HepG2 (cell line): Measurements from ENCODE around the gene PRKAR2A. TPM values are rescaled to one million over a fixed set of nuclear protein-coding genes. Genes with fewer than 3 reads are reported as not detected.

Source experiments
- ATF7-NPFF ChIP-seq: sonication (generic); formaldehyde crosslinking; IDR thresholded peaks from 2 replicates; pipeline ENCODE4 v1.8.1; 2023; ENCODE audit warnings: mild to moderate bottlenecking, low read depth, missing genetic modification reagents, moderate library complexity
- GATAD1 ChIP-seq: IDR thresholded peaks from 2 replicates; pipeline ENCODE4 v1.6.1; 2016; ENCODE audit warnings: missing genetic modification reagents, missing compliant biosample characterization
- KDM4B ChIP-seq: sonication (generic); formaldehyde crosslinking; IDR thresholded peaks from 2 replicates; pipeline ENCODE4 v1.4.0; 2020; ENCODE audit warnings: missing genetic modification reagents
- KLF12 ChIP-seq: sonication (generic); formaldehyde crosslinking; IDR thresholded peaks from 2 replicates; pipeline ENCODE4 v1.4.0; 2020; ENCODE audit warnings: missing genetic modification reagents, borderline replicate concordance
- ZMYM3 ChIP-seq: sonication (generic); formaldehyde crosslinking; IDR thresholded peaks from 2 replicates; pipeline ENCODE4 v1.5.1; 2020; ENCODE audit warnings: mild to moderate bottlenecking, missing genetic modification reagents
- ZNF232 ChIP-seq: sonication (generic); formaldehyde crosslinking; IDR thresholded peaks from 2 replicates; pipeline ENCODE4 v1.4.0; 2020; ENCODE audit warnings: missing genetic modification reagents, borderline replicate concordance
- ZNF343 ChIP-seq: sonication (generic); formaldehyde crosslinking; IDR thresholded peaks from 2 replicates; pipeline ENCODE4 v1.4.0; 2020; ENCODE audit warnings: mild to moderate bottlenecking, missing genetic modification reagents
- ZNF543 ChIP-seq: sonication (generic); formaldehyde crosslinking; IDR thresholded peaks from 2 replicates; pipeline ENCODE4 v1.4.0; 2020; ENCODE audit warnings: mild to moderate bottlenecking, missing genetic modification reagents
- ZNF562 ChIP-seq: sonication (generic); formaldehyde crosslinking; IDR thresholded peaks from 2 replicates; pipeline ENCODE4 v1.8.0; 2022; ENCODE audit warnings: missing genetic modification reagents, borderline replicate concordance
- ZNF776 ChIP-seq: sonication (generic); formaldehyde crosslinking; IDR thresholded peaks from 2 replicates; pipeline ENCODE4 v1.4.0; 2020; ENCODE audit warnings: mild to moderate bottlenecking, missing genetic modification reagents
- ZSCAN25 ChIP-seq: sonication (generic); formaldehyde crosslinking; IDR thresholded peaks from 2 replicates; pipeline ENCODE4 v1.8.0; 2022; ENCODE audit warnings: mild to moderate bottlenecking, missing genetic modification reagents
- polyA plus RNA-seq, 8 experiments: library from polyadenylated mRNA; depleted of rRNA in 3 of 8; stranded (reverse) in 7 of 8; unstranded in 1 of 8; fragments of >200 nt; fragmentation: Illumina TruSeq in 4 of 8; extraction: Trizol in 4 of 8; gene quantifications; 2 replicates each; pipeline versions ENCODE4 v1.2.1 to v1.2.3, GENCODE V29; 2011 to 2016; ENCODE audit warnings: low read depth in 4 of 8, missing spikeins in 1 of 8, mixed read lengths in 1 of 8; ENCODE audit not compliant: insufficient read depth in 1 of 8
- total RNA-seq, 5 experiments: library from RNA; depleted of rRNA; stranded (reverse); fragments of >200 nt; fragmentation: Illumina TruSeq; extraction: Trizol; gene quantifications; 2 replicates each; pipeline ENCODE4 v1.2.3, GENCODE V29; 2016; ENCODE audit warnings: low read depth in 1 of 5
- TF ChIP-seq, protein P1 (sequence below): sonication (generic); formaldehyde crosslinking; IDR thresholded peaks from 2 replicates; pipeline ENCODE4 v1.4.0; 2020; ENCODE audit warnings: missing genetic modification reagents
- TF ChIP-seq, protein P2 (sequence below): sonication (generic); formaldehyde crosslinking; IDR thresholded peaks from 2 replicates; pipeline ENCODE4 v1.5.1; 2020; ENCODE audit warnings: mild to moderate bottlenecking, missing genetic modification reagents
- TF ChIP-seq, protein P3 (sequence below): IDR thresholded peaks from 2 replicates; pipeline ENCODE4 v1.6.1; 2016; ENCODE audit warnings: missing compliant biosample characterization, missing genetic modification reagents, borderline replicate concordance
- TF ChIP-seq, protein P4 (sequence below): sonication (generic); formaldehyde crosslinking; IDR thresholded peaks from 2 replicates; pipeline ENCODE4 v1.4.0; 2020; ENCODE audit warnings: missing genetic modification reagents
- TF ChIP-seq, protein P5 (sequence below): IDR thresholded peaks from 2 replicates; pipeline ENCODE4 v1.6.1; 2016; ENCODE audit warnings: low read depth
- TF ChIP-seq, protein P6 (sequence below): sonication (generic); formaldehyde crosslinking; IDR thresholded peaks from 2 replicates; pipeline ENCODE4 v1.5.0; 2020; ENCODE audit warnings: mild to moderate bottlenecking, missing genetic modification reagents, moderate library complexity

The PRKAR2A gene
- total and polyA plus RNA-seq, 2 of the 13 experiments (the other 11 are each of a cell fraction or from before 2014, with no cell fraction given): 11.8 to 29.2 TPM

DNA sequence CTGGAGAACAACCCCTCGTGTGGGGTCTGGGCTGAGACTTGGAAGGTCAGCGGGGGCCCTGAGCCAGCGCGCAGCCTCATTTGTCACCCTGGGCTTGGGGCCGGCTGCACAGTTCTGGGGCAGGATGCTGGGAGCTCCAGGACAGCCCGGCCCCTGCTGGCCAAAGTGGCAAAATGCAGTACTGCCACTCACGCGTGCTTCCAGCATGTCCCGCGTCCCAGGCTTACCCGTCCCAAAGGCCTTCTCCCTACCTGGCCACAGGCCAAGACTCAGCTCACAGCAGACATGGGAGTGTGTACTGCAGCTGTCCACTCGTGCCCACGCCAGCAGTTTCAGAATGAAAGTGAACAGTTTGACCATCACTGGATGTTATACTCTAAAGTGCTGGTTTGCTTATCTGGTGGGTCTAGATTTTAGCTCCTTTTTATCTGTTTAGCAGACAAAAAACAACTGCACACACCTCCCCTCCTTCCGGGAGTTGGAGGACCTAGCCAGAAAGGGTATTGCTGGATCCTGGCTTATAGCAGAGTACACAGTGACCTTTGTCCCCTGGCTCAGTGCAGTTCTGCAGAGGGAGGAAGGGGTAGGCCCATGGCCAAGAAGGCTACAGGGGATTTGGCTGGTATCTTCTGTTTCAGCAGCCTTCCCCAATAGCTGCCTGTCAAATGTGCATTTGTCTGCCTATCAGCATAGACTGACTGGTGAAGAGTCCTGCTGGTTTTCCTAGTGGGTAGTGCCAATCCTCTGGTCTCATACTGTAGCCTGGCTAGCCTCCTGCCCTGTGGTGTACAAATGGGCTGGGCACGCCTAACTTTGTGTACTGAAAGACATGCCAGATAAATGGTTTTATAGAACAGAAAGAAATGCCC is 107.5 kb downstream of the PRKAR2A start (continued):
- TF ChIP-seq, protein P1, sequence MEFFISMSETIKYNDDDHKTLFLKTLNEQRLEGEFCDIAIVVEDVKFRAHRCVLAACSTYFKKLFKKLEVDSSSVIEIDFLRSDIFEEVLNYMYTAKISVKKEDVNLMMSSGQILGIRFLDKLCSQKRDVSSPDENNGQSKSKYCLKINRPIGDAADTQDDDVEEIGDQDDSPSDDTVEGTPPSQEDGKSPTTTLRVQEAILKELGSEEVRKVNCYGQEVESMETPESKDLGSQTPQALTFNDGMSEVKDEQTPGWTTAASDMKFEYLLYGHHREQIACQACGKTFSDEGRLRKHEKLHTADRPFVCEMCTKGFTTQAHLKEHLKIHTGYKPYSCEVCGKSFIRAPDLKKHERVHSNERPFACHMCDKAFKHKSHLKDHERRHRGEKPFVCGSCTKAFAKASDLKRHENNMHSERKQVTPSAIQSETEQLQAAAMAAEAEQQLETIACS (CRISPR knock-in tag): peak; percentile 9; the same call in 1 of the 2 replicates
- TF ChIP-seq, protein P2, sequence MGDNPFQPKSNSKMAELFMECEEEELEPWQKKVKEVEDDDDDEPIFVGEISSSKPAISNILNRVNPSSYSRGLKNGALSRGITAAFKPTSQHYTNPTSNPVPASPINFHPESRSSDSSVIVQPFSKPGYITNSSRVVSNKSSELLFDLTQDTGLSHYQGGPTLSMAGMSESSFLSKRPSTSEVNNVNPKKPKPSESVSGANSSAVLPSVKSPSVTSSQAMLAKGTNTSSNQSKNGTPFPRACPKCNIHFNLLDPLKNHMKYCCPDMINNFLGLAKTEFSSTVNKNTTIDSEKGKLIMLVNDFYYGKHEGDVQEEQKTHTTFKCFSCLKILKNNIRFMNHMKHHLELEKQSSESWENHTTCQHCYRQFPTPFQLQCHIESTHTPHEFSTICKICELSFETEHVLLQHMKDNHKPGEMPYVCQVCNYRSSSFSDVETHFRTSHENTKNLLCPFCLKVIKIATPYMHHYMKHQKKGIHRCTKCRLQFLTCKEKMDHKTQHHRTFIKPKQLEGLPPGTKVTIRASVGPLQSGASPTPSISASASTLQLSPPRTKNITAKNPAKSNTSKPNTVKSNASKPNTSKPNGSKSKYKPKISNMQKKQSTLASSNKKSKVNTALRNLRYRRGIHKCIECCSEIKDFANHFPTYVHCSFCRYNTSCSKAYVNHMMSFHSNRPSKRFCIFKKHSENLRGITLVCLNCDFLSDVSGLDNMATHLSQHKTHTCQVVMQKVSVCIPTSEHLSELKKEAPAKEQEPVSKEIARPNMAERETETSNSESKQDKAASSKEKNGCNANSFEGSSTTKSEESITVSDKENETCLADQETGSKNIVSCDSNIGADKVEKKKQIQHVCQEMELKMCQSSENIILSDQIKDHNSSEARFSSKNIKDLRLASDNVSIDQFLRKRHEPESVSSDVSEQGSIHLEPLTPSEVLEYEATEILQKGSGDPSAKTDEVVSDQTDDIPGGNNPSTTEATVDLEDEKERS (CRISPR knock-in tag): peak; percentile 61; the same call in 1 of the 2 replicates
- TF ChIP-seq, protein P3, sequence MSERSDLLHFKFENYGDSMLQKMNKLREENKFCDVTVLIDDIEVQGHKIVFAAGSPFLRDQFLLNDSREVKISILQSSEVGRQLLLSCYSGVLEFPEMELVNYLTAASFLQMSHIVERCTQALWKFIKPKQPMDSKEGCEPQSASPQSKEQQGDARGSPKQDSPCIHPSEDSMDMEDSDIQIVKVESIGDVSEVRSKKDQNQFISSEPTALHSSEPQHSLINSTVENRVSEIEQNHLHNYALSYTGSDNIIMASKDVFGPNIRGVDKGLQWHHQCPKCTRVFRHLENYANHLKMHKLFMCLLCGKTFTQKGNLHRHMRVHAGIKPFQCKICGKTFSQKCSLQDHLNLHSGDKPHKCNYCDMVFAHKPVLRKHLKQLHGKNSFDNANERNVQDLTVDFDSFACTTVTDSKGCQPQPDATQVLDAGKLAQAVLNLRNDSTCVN: no peak
- TF ChIP-seq KDM4B (CRISPR knock-in tag) (peak; percentile 38; the same call in 1 of the 2 replicates), GATAD1 (CRISPR knock-in tag) (no peak; the same call in 1 of the 2 replicates), ZNF562 (CRISPR knock-in tag) (no peak), ATF7-NPFF (CRISPR knock-in tag) (peak; percentile 44; the same call in 1 of the 2 replicates), ZNF343 (CRISPR knock-in tag) (peak; percentile 92), ZSCAN25 (peak; percentile 60; the same call in 1 of the 2 replicates), KLF12 (peak; percentile 79; the same call in 1 of the 2 replicates), ZNF543 (CRISPR knock-in tag) (peak; percentile 77; the same call in 1 of the 2 replicates), ZNF232 (CRISPR knock-in tag) (0 out of 2 replicates have a peak, but pooled peaks have one; percentile 32), ZMYM3 (CRISPR knock-in tag) (peak; percentile 66), ZNF776 (peak; percentile 61; the same call in 1 of the 2 replicates)
- TF ChIP-seq, protein P4, sequence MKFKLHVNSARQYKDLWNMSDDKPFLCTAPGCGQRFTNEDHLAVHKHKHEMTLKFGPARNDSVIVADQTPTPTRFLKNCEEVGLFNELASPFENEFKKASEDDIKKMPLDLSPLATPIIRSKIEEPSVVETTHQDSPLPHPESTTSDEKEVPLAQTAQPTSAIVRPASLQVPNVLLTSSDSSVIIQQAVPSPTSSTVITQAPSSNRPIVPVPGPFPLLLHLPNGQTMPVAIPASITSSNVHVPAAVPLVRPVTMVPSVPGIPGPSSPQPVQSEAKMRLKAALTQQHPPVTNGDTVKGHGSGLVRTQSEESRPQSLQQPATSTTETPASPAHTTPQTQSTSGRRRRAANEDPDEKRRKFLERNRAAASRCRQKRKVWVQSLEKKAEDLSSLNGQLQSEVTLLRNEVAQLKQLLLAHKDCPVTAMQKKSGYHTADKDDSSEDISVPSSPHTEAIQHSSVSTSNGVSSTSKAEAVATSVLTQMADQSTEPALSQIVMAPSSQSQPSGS (CRISPR knock-in tag): 0 out of 2 replicates have a peak, but pooled peaks have one; percentile 16
- TF ChIP-seq, protein P5, sequence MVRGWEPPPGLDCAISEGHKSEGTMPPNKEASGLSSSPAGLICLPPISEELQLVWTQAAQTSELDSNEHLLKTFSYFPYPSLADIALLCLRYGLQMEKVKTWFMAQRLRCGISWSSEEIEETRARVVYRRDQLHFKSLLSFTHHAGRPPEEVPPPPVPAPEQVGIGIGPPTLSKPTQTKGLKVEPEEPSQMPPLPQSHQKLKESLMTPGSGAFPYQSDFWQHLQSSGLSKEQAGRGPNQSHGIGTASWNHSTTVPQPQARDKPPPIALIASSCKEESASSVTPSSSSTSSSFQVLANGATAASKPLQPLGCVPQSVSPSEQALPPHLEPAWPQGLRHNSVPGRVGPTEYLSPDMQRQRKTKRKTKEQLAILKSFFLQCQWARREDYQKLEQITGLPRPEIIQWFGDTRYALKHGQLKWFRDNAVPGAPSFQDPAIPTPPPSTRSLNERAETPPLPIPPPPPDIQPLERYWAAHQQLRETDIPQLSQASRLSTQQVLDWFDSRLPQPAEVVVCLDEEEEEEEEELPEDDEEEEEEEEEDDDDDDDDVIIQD (CRISPR knock-in tag): 0 out of 2 replicates have a peak, but pooled peaks have one; percentile 24
- TF ChIP-seq, protein P6, sequence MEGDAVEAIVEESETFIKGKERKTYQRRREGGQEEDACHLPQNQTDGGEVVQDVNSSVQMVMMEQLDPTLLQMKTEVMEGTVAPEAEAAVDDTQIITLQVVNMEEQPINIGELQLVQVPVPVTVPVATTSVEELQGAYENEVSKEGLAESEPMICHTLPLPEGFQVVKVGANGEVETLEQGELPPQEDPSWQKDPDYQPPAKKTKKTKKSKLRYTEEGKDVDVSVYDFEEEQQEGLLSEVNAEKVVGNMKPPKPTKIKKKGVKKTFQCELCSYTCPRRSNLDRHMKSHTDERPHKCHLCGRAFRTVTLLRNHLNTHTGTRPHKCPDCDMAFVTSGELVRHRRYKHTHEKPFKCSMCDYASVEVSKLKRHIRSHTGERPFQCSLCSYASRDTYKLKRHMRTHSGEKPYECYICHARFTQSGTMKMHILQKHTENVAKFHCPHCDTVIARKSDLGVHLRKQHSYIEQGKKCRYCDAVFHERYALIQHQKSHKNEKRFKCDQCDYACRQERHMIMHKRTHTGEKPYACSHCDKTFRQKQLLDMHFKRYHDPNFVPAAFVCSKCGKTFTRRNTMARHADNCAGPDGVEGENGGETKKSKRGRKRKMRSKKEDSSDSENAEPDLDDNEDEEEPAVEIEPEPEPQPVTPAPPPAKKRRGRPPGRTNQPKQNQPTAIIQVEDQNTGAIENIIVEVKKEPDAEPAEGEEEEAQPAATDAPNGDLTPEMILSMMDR (CRISPR knock-in tag): peak; percentile 96
